HK-2 (cell line): ENCODE measurements around the gene SRP19.
"Not testable (repeated sequence)": the region's sequence is repeated elsewhere in the genome, so short reads cannot be mapped to it uniquely, and the experiment has no call there.

ENCODE experiments used
- DNase-seq: peaks from one replicate; pipeline ENCODE4 v3.0.0-alpha.2; 2018; ENCODE audit not compliant: unreplicated experiment

The SRP19 gene

GRCh38 chr5:112870966-112871365 lies 9.9 kb downstream of the SRP19 start:
- no peak for DNase-seq

GRCh38 chr5:112876362-112876761 lies 15.3 kb downstream of the SRP19 start:
- DNase-seq: no peak

GRCh38 chr5:112878101-112878500 lies 17.0 kb downstream of the SRP19 start:
- DNase-seq: no peak

- no peak for DNase-seq
Measured at GRCh38 chr5:112878760-112879159, 17.7 kb downstream of the SRP19 start.

GRCh38 chr5:112880219-112880964 lies 19.3 kb downstream of the SRP19 start:
- no peak for DNase-seq

- no peak for DNase-seq
Measured at GRCh38 chr5:112883192-112883591, 22.1 kb downstream of the SRP19 start.

GRCh38 chr5:112885001-112885400 lies 23.9 kb downstream of the SRP19 start:
- no peak for DNase-seq

- no peak for DNase-seq
Measured at GRCh38 chr5:112886975-112887374, 25.9 kb downstream of the SRP19 start.

GRCh38 chr5:112892066-112892465 lies 31.0 kb downstream of the SRP19 start:
- not testable (repeated sequence) for DNase-seq

GRCh38 chr5:112892776-112893175 lies 31.7 kb downstream of the SRP19 start:
- DNase-seq: no peak

- DNase-seq: no peak
Measured at GRCh38 chr5:112895682-112896081, 34.6 kb downstream of the SRP19 start.

- no peak for DNase-seq
Measured at GRCh38 chr5:112902561-112902960, 41.5 kb downstream of the SRP19 start.

GRCh38 chr5:112904996-112905395 lies 43.9 kb downstream of the SRP19 start:
- not testable (repeated sequence) for DNase-seq

- DNase-seq: no peak
Measured at GRCh38 chr5:112906637-112907036, 45.5 kb downstream of the SRP19 start.

- no peak for DNase-seq
Measured at GRCh38 chr5:112907166-112907631, 46.1 kb downstream of the SRP19 start.

- no peak for DNase-seq
Measured at GRCh38 chr5:112908854-112909253, 47.8 kb downstream of the SRP19 start.

GRCh38 chr5:112910529-112910928 lies 49.4 kb downstream of the SRP19 start:
- no peak for DNase-seq

GRCh38 chr5:112914584-112914983 lies 53.5 kb downstream of the SRP19 start:
- no peak for DNase-seq

GRCh38 chr5:112915831-112916230 lies 54.7 kb downstream of the SRP19 start:
- DNase-seq: no peak

GRCh38 chr5:112917453-112917995 lies 56.4 kb downstream of the SRP19 start:
- no peak for DNase-seq

- no peak for DNase-seq
Measured at GRCh38 chr5:112918136-112918535, 57.0 kb downstream of the SRP19 start.

- no peak for DNase-seq
Measured at GRCh38 chr5:112918679-112919078, 57.6 kb downstream of the SRP19 start.
